ENCODE data around the gene FOXP3. TPM values are rescaled to one million over a fixed set of nuclear protein-coding genes. Genes with fewer than 3 reads are reported as not detected.

FOXP3 gene
- total RNA-seq, 1 experiment from 2014 or later = not detected

DNA sequence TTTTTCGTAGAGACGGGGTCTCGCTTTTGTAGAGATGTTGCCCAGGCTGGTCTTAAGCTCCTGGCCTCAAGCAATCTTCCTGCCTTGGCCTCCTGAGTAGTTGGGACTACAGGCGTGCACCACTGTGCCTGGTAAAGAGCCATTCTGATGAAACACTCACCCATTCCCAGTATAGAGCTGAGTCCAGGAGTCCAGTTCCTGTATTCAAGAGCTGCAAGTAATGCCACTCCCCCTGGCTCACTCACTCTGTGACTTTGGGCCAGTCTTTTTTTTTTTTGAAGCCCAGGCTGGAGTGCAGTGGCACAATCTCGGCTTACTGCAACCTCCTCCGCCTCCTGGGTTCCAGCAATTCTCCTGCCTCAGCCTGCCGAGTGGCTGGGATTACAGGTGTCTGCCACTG, 25.8 kb downstream of the FOXP3 start:
- no peak for DNase-seq
- Histone ChIP-seq H3K9me3 (no peaks in the 10 kb centered on the region), H3K4me3 (no peak overlapping the region), H3K27me3 (no peaks in the 10 kb centered on the region), H3K36me3 (no peaks in the 10 kb centered on the region; the same call in none of the 2 replicates)

DNA sequence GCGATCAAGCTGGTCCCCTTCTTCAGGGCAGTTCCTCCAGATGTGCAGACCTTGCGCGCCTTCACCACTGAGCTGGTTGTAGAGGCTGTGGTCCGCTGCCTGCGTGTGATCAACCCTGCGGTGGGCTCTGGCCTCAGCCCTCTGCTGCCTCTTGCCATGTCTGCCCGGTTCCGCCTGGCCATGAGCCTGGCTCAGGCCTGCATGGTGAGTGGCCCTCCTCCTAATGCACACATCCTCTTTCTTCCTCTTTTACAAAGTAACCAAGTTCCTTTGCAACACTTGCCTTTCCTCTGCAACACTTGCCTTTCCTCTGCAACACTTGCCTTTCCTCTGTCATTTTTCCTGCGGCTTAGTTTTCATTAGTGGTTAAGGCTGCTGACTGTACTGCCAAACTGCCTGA, 27.4 kb downstream of the FOXP3 start:
- Histone ChIP-seq H3K4me3 (no peak overlapping the region), H3K27me3 (no peaks in the 10 kb centered on the region), H3K9me3 (no peaks in the 10 kb centered on the region), H3K36me3 (no peaks in the 10 kb centered on the region)
- no peak for DNase-seq

DNA sequence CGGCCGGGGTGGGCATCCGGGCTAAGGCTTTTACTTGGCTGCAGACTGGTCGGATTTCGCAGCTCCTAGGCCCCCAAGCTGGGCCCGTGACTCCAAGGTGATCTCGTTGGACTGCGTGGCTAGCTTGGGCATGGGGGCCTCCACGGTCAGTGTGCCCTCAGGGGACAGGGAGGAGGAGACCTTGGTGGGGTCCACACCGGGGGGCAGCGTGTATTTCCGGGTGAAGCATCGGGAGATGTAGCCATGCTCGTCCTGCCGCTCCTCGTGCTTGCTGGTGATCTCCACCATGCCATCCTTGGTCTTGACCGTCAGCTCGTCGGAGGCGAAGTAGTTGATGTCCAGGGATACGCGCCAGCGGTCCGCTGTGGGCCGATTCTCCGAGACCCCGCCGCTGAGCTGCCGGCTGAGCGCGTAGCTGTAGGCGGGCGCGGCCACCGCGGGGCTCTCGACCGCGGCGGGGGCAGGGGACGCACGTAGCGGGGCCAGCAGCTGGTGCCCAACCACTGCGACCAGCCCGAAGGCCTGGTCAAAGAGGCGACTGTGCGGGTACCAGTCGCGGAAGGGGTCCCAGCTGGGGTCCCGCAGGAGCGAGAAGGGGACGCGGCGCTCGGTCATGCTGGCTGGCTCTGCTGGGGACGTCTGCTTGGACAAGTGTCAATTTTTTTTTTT, 30.5 kb downstream of the FOXP3 start:
- Histone ChIP-seq H3K27me3 (no peaks in the 10 kb centered on the region), H3K9me3 (no peaks in the 10 kb centered on the region), H3K36me3 (no peaks in the 10 kb centered on the region), H3K4me3 (no peak overlapping the region)
- DNase-seq = no peak

DNA sequence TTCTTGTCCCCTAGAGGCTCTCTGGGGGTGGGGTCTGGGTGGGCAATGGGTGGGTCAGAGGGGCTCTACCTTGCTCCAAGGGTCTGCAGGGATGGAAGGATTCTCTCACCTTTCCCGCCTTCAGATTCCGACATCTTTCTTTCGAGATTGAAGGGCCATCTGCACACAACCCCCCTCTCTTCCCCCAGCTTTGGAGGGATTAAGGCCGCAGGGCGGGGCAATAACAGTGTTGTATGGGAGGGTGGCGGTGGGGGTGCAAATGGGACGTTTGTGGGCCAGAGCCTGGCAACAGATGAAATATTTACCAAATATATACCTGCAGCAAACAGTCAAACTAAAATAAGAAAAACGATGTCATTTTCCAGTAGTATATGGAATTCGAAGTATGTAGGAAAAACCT, 31.3 kb downstream of the FOXP3 start, which contains the start of gene CACNA1F:
Gene CACNA1F, minus strand, starts transcription at position 165 of the 400 bp plus-strand sequence. Its CDS starts 31 bp downstream, at position 134.
- Histone ChIP-seq H3K27me3 (no peaks in the 10 kb centered on the region), H3K36me3 (no peaks in the 10 kb centered on the region), H3K4me3 (no peak within 1 kb of the TSS), H3K9me3 (no peaks in the 10 kb centered on the region)
- no peak for DNase-seq

DNA sequence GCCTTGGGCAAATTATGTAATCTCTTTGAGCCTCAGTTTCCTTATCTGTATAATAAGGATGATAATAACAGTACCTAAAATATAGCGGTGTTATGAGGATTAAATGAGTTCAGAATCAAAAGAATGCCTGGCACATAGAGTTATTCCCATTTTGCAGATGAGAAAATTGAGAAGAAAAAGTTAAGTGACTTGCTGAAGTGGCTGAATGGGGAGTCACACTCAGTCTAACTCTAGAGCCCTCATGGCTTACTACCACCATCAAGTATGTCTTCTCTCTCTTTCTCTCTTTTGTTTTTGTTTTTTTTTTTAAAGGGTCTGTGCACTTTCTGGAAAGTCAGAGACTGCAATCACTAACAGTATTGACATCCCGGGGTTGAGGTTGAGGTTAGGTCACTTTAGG, 32.0 kb downstream of the FOXP3 start:
- Histone ChIP-seq H3K27me3 (no peaks in the 10 kb centered on the region), H3K9me3 (no peaks in the 10 kb centered on the region), H3K4me3 (no peak overlapping the region), H3K36me3 (no peaks in the 10 kb centered on the region)
- no peak for DNase-seq

DNA sequence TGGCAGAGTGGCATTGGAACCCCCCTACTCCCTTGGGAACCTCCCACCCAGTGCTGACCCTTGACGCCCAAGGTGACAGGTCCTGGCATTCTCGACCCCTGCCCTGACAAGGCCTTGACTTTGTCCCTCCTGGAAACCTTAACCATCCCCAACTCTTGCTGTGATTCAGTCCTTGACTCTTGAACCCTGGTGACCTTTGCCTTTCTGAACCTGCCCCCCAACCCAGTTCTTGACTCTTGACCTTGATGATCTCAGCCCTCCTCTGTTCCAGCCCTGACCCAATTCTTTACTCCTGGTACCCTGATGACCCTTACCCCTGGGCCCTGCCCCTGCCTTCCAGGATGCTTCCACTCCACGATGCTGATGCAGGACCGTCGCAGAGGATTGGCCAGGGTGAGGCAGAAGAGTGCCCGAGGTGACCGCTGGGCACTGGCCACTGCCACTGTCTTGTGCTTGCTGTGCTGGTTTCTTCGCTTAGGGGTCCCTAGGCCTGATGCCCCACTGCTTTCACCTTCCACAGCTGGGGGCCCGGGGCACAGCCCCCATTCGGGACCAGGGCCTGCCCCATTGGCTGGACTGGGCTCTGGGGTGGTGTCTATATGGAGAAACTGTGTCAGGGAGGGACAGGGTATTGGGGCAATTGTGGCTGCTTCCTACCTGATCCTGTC, 33.0 kb downstream of the FOXP3 start:
- Histone ChIP-seq H3K36me3 (no peaks in the 10 kb centered on the region), H3K9me3 (no peaks in the 10 kb centered on the region), H3K27me3 (no peaks in the 10 kb centered on the region), H3K4me3 (no peak overlapping the region)
- DNase-seq = no peak

DNA sequence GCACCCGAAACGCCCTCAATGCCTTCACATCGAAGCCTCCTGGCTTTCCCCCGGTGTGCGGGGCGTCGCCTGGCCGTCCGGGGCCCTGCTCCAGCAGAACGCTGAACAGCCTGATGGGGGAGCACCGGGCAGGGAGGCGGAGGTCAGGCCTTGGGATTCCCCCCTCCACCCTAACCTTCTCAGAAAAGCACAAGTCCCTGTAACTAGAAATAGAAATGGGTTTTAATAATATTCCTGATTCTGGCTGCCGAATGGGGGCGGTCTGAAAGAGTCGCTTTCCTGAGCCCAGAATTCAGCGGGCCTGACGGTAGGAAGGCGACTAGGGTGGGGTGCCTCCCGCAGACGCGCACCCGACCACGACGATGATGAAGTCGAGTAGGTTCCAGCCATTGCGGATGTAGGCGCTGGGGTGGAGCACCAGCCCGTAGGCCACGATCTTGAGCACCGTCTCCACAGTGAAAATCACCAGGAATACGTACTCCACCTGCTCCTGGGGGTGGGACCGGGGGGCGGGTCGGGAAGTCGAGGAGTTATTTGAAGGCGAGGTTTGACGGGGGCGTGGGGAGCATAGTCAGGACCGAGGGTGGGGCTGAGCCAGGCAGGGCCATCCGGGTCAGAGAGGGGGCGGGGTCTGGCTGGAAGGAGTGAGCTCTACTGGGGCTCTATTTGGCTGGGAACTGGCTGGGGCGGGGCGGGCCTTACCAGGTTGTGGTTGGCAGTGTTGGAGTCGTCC, 33.8 kb downstream of the FOXP3 start:
- no peak for DNase-seq
- Histone ChIP-seq H3K36me3 (no peaks in the 10 kb centered on the region), H3K4me3 (no peak overlapping the region), H3K9me3 (no peaks in the 10 kb centered on the region), H3K27me3 (no peaks in the 10 kb centered on the region)

DNA sequence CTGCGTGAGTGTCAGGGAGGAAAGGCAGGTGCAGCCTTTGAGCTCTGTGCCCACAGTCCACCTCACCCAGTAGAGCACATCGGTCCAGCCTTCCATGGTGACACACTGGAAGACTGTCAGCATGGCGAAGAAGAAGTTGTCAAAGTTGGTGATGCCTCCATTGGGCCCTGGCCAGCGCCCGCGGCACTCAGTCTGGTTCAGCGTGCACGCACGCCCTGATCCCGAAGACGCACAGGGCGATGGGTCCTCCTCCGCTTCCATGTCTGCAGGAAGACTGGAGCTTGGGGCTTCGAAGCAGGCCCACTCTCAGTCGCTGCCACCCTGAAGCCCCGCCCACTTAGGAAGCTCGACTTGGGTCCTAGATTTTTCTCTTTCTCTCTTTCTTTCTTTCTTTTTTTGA, 36.3 kb downstream of the FOXP3 start:
- Histone ChIP-seq H3K27me3 (no peaks in the 10 kb centered on the region), H3K4me3 (no peak overlapping the region), H3K9me3 (no peaks in the 10 kb centered on the region), H3K36me3 (no peaks in the 10 kb centered on the region)
- DNase-seq = no peak

DNA sequence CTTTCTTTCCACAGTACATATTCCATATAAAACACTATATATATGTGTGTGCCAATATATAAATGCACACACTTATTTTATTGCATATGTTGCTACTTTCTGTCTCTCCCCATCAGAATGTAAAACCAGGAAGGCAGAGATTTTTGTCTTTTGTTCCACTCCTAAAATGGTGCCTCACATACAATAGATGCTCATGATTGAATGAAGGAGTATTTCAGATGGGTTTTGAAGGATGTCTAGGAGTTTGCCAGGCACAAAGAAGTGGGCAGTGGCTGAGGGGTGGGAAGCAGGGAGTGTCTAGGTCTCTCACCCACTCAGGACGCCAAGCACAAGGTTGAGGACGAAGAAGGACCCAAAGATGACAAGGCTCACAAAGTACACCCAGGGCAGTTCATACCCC, 36.8 kb downstream of the FOXP3 start:
- H3K36me3 ChIP-seq = no peaks in the 10 kb centered on the region
- H3K4me3 ChIP-seq = no peak overlapping the region
- no peaks in the 10 kb centered on the region for H3K27me3 ChIP-seq
- no peaks in the 10 kb centered on the region for H3K9me3 ChIP-seq
- DNase-seq = no peak

DNA sequence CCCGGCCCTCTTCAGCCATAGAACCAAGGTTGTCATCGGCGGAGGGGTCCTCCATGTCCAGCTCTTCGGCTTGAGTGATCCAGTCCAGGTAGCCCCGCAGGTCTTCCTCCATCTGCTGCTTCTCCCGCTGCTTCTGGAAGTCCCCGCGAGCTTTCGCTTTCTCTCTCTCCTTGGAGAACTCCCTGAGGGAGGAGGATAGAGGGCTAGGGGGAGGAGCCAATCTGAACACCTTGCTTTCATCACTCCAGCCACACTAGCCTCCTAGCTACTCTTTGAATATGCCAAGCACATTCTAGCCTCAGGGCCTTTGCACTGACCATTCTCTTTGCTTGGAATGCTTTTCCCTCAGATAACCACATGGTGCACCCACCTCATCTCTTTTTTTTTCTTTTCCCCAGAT, 37.6 kb downstream of the FOXP3 start:
- H3K27me3 ChIP-seq = no peaks in the 10 kb centered on the region
- H3K36me3 ChIP-seq = no peaks in the 10 kb centered on the region
- no peak for DNase-seq
- no peak overlapping the region for H3K4me3 ChIP-seq
- no peaks in the 10 kb centered on the region for H3K9me3 ChIP-seq

DNA sequence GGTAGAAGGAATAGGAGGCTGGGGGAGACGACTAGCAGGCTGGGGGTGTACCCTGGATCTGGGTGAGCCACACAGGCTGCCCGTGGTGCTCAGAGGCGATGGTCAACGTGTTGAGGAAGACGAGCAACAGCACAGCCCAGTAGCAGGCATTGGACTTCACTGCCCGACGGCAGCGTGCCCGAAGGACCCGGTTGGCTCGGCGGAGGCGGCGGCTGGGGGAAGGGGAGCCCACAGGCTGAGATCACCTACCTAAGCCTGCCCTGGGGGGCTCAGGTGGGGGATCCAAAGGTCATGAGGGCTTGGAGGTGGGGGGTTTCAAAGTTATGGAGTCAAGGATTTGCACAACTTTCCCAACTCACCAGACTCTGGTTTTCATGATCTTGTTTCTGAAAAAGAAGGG, 38.7 kb downstream of the FOXP3 start:
- no peaks in the 10 kb centered on the region for H3K36me3 ChIP-seq
- no peaks in the 10 kb centered on the region for H3K27me3 ChIP-seq
- H3K4me3 ChIP-seq = no peak overlapping the region
- no peaks in the 10 kb centered on the region for H3K9me3 ChIP-seq
- no peak for DNase-seq

DNA sequence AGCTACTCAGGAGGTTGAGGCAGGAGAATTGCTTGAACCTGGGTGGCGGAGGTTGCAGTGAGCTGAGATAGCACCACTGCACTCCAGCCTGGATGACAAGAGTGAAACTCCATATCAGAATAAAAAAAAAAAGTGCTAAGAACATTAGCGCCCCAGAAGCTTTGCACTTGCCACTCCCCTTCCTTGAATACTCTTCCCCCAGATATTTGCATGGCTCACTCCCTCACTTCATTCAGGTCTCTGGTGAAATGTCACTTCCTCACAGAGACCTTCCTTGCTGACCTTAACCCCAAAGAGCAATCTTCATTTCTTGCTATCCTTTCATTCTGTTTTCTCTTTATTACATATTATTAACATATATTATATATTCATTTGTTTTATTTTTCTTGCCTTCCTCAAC, 42.6 kb downstream of the FOXP3 start:
- no peak for DNase-seq
- H3K4me3 ChIP-seq = no peak overlapping the region
- no peaks in the 10 kb centered on the region for H3K27me3 ChIP-seq
- no peaks in the 10 kb centered on the region for H3K9me3 ChIP-seq
- no peaks in the 10 kb centered on the region for H3K36me3 ChIP-seq

DNA sequence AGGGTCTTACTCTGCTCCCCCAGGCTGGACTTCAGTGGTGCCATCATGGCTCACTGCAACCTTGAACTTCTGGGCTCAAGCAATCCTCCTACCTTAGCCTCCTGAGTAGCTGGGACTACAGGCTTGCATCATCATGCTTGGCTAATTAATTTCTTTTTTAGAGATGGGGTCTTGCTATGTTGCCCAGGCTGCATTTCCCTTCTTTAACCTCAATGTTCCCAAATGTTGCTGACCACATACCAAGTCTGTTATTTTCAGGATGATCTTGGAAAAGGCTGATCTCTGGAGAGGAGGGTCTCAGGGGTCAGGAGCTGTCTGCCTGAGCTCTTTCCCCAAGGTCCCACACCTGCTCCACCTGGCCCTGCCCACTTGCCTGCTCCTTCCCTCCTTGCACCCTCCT, 44.4 kb downstream of the FOXP3 start:
- no peaks in the 10 kb centered on the region for H3K27me3 ChIP-seq
- H3K36me3 ChIP-seq = no peaks in the 10 kb centered on the region
- DNase-seq = no peak
- H3K9me3 ChIP-seq = no peaks in the 10 kb centered on the region
- H3K4me3 ChIP-seq = no peak overlapping the region

DNA sequence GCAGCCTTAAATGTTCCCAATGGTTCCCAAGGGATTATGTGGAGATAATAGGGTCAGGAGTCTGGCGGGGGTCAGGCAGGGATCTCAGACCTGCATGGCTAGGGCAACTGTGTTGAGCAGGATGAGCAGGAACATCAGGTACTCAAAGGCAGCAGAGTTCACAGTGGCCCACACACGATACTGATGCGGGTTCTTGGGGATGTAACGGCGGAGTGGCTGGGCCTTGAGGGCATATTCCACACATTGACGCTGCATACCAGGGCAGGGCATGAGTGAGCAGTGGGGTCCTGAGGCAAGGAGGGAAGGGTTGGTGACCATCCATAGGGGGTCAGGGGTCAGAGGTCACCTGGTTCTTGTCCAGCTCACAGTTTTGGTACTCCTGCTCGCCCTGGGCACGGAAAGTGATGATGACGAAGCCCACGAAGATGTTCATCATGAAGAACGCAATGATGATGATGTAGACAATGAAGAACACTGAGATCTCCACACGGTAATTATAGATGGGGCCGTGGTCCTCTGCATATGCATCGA, 49.4 kb downstream of the FOXP3 start:
- DNase-seq = no peak
- Histone ChIP-seq H3K27me3 (no peaks in the 10 kb centered on the region), H3K9me3 (no peaks in the 10 kb centered on the region), H3K36me3 (no peaks in the 10 kb centered on the region), H3K4me3 (no peak overlapping the region)

DNA sequence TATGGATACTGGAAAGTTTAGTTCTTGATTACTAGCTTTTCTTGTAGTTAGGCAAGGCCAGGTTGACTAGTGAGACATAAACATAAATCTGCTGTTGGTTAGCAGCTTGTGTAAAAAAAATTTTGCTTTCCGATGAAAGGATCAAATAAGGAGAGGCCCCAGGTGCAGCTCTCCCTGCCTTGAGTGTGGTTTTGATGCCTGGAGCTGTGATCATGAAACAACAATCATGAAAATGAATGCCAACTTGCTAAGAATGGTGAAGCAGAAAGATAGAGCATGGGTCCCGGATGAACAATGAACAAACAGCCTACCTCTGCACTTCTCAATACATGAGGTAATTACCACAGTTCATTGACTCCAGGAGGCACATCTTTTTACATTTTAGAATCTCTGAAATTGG, 50.1 kb downstream of the FOXP3 start:
- Histone ChIP-seq H3K9me3 (no peaks in the 10 kb centered on the region), H3K27me3 (no peaks in the 10 kb centered on the region), H3K36me3 (no peaks in the 10 kb centered on the region), H3K4me3 (no peak overlapping the region)
- DNase-seq = no peak

DNA sequence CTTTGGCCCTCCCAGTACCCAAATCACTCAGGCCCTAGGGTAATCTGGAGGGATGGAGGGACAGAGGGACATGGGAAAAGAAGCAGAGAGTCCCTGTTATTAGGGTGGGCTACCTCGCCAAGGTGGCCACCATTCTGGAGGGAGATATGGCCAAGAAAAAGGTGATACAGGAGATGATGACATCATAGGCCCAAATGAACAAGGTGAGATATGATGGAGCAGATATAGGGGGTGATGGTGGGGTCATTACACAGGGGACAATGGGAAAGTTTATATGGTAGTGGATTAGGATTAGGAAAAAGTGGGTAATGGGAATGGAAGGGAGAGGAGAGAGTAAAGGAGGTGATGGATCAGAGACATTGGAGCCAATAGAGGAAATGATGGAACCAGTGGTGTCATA, 51.6 kb downstream of the FOXP3 start:
- H3K9me3 ChIP-seq = no peaks in the 10 kb centered on the region
- no peak for DNase-seq
- H3K36me3 ChIP-seq = no peaks in the 10 kb centered on the region
- no peak overlapping the region for H3K4me3 ChIP-seq
- H3K27me3 ChIP-seq = no peaks in the 10 kb centered on the region

DNA sequence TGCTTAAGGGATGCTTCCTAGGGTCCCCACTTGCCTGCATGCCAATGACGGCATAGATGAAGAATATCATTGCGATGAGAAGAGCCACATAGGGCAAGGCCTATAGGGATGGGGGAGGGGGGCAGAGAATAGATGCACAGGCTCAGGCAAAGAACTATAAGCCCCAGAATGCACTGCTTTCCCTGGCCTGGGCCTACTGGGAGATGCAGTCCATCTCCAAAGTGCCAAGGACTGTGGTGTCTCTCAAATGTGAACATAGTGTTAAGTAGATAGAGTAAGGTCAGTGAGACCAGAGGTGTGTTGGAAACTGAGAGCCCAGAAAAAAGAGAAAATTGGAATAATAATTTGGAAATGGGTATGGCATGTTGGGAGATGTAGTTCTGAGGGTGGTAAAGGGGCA, 52.3 kb downstream of the FOXP3 start:
- Histone ChIP-seq H3K27me3 (no peaks in the 10 kb centered on the region), H3K4me3 (no peak overlapping the region), H3K9me3 (no peaks in the 10 kb centered on the region), H3K36me3 (no peaks in the 10 kb centered on the region)
- no peak for DNase-seq

All from MG63 (cell line).